Heart right ventricle (tissue), 16 donors: ENCODE measurements around the gene EIF4B. TPM values are rescaled to one million over a fixed set of nuclear protein-coding genes. Genes with fewer than 3 reads are reported as not detected.
"Not testable (repeated sequence)": the region's sequence is repeated elsewhere in the genome, so short reads cannot be mapped to it uniquely, and the experiment has no call there.

Source experiments
- ATAC-seq, 8 donors: fragments of 200-7000 bp; cut with Tn5 transposase; one replicate each; pipeline ENCODE4 v1.9.1; 2020; ENCODE audit warnings: mild to moderate bottlenecking in 8 of 8, moderate library complexity in 8 of 8, moderate number of reproducible peaks in 1 of 8
- DNase-seq, 2 donors: peaks; one replicate each; pipeline ENCODE4 v3.0.0-alpha.2; 2020
- H3K27ac ChIP-seq, 10 donors: fragments of 200-600 bp; sonication (generic) in 2 of 10; one replicate each; pipeline versions ENCODE4 v1.5.0 to v1.8.0; 2020 to 2022; ENCODE audit warnings: mild to moderate bottlenecking in 3 of 10
- H3K27me3 ChIP-seq, 7 donors: fragments of 200-600 bp; one replicate each; pipeline ENCODE4 v1.8.0; 2021 to 2022; ENCODE audit warnings: mild to moderate bottlenecking in 2 of 7
- H3K36me3 ChIP-seq, 9 donors: fragments of 200-600 bp; sonication (generic) in 1 of 9; one replicate each; pipeline versions ENCODE4 v1.5.0 to v1.8.0; 2020 to 2022; ENCODE audit warnings: mild to moderate bottlenecking in 2 of 9
- H3K4me1 ChIP-seq, 9 donors: fragments of 200-600 bp; sonication (generic) in 1 of 9; one replicate each; pipeline versions ENCODE4 v1.5.0 to v1.8.0; 2020 to 2022; ENCODE audit warnings: mild to moderate bottlenecking in 4 of 9
- H3K4me3 ChIP-seq, 10 donors: fragments of 200-600 bp; sonication (generic) in 2 of 10; one replicate each; pipeline versions ENCODE4 v1.5.0 to v1.8.0; 2020 to 2022; ENCODE audit warnings: mild to moderate bottlenecking in 7 of 10, moderate library complexity in 2 of 10
- H3K9me3 ChIP-seq, 11 donors: fragments of 200-600 bp in 10 of 11; sonication (generic) in 2 of 11; one replicate each; pipeline versions ENCODE4 v1.5.0 to v1.8.0; 2013 to 2022; ENCODE audit warnings: mild to moderate bottlenecking in 2 of 11, control low read depth in 1 of 11, moderate library complexity in 1 of 11
- CTCF ChIP-seq, 9 donors: fragments of 200-600 bp; sonication (generic) in 2 of 9; IDR thresholded peaks; one replicate each; pipeline versions ENCODE4 v1.5.0 to v1.8.0; 2021 to 2022; ENCODE audit warnings: antibody characterized with exemption in 9 of 9, mild to moderate bottlenecking in 5 of 9, moderate library complexity in 1 of 9
- WGBS, 2 donors: extraction: QIAGEN DNeasy Blood & Tissue Kit; methylation state at CpG; one replicate each; pipeline ENCODE4 v1.1.7; 2013; ENCODE audit warnings: inconsistent platforms in 1 of 2; 5-methylcytosine and 5-hydroxymethylcytosine counted together
- intact Hi-C, 10 donors: fragments of 100-400 bp; cut with DNase I; formaldehyde crosslinking; loops; one replicate each; pipeline versions ENCODE4 v1.11.1 to v1.14.2; 2022
- polyA plus RNA-seq, 2 donors: library from polyadenylated mRNA; stranded (reverse); fragments of 200-250 nt; gene quantifications; one replicate each; pipeline ENCODE4 v1.2.3, GENCODE V29; 2013
- total RNA-seq, 10 donors: library from RNA; stranded (reverse); fragmentation: NEBNext Ultra II Directional in 3 of 10; extraction: Animal tissue kit (Norgen Biotek cat#: 25700) in 3 of 10; gene quantifications; one replicate each; pipeline versions ENCODE4 v1.2.1 to v1.2.4, GENCODE V29; 2021 to 2023
- donor health status: Arrhythmogenic right ventricular cardiomyopathy.
- donor health status: ischemic (EF 13 %, LVEDD 7.1; RV severe dilation, severe dysfunction).
- donor health status: healthy with polysubstance abuse.
- donor health status: DM: no; HTN: yes; CAD: no.
- donor health status: DM: no; HTN: no; CAD: no.
- donor health status: ischemic (EF 25% LVEDD 6.9; RV normal size, moderate dysfunction).
- donor health status: ischemic (EF 25% LVEDD 5.7; RV mildly dilated, moderate dysfunction).
- donor health status: healthy.
- donor health status: DM: yes; HTN: yes; CAD: no.
- donor health status: Ischemic cardiomyopathy.
- donor health status: ischemic (EF 35%, LVEDD 5.7; RV mildly dilated, moderate dysfunction).
- donor health status: nonischemic (EF 11% LVEDD 7.7; RV severe dilation, severe dysfunction).
- donor health status: DM: yes; HTN: yes; CAD: no.
- donor health status: PGD.
- donor health status: ischemic (EF 29% LVEDD 5.4; RV normal size, mild dysfunction).
- donor health status: nonischemic (EF 23%, LVEDD 6.1; RV moderate dilation, normal function).

EIF4B gene
- total and polyA plus RNA-seq, 12 donors: 53.2 to 477 (median 423) TPM

- Histone ChIP-seq H3K27ac (peak overlapping the region in 6 of 10 donors; percentile 82 to 96 (median 91)), H3K9me3 (no peaks in the 10 kb centered on the region), H3K4me1 (peaks cover 8 to 66% (median 55%) of the 10 kb centered on the region in 9 donors), H3K27me3 (no peaks in the 10 kb centered on the region), H3K4me3 (peak overlapping the region; percentile 66 to 98 (median 90)), H3K36me3 (peaks cover 0 to 37% (median 0%) of the 10 kb centered on the region in 9 donors)
- intact Hi-C loops: loop anchor here in 2 of 10 donors (5.0 kb wide), 1 partner anchor 40 kb away; no protein-coding TSS in a partner anchor
- ATAC-seq: no peak
- no peak for DNase-seq
- no peak for TF ChIP-seq CTCF (IDR thresholded peaks at IDR 0.05)
- 33 to 34% methylated on average over 4 of the region's 4 CpGs for WGBS, 2 donors
Observed at GRCh38 chr12:53007343-53007742, 1.1 kb downstream of the EIF4B start.

GRCh38 chr12:53008760-53009159, 2.5 kb downstream of the EIF4B start:
- not testable (repeated sequence) for H3K9me3 ChIP-seq, H3K4me3 ChIP-seq, H3K27ac ChIP-seq, H3K27me3 ChIP-seq, ATAC-seq, DNase-seq
- peaks cover 0 to 40% (median 0%) of the 10 kb centered on the region in 9 donors for H3K36me3 ChIP-seq
- peaks cover 8 to 74% (median 55%) of the 10 kb centered on the region in 9 donors for H3K4me1 ChIP-seq
- intact Hi-C loops: loop anchor here in 2 of 10 donors (5.0 kb wide), 1 partner anchor 39 kb away; no protein-coding TSS in a partner anchor
- WGBS, 2 donors: 90 to 93% methylated on average over 15 of the region's 15 CpGs

GRCh38 chr12:53010955-53011354, 4.7 kb downstream of the EIF4B start:
- Histone ChIP-seq H3K4me3 (no peak overlapping the region), H3K4me1 (peaks cover 8 to 63% (median 45%) of the 10 kb centered on the region in 9 donors), H3K9me3 (no peaks in the 10 kb centered on the region), H3K27ac (no peak overlapping the region), H3K27me3 (no peaks in the 10 kb centered on the region), H3K36me3 (peaks cover 0 to 43% (median 0%) of the 10 kb centered on the region in 9 donors)
- WGBS, 2 donors: 81 to 84% methylated on average over 2 of the region's 2 CpGs
- intact Hi-C loops: no loop called here
- DNase-seq: no peak
- no peak for TF ChIP-seq CTCF (IDR thresholded peaks at IDR 0.05)
- ATAC-seq: no peak

- DNase-seq (no peak), ATAC-seq (no peak)
- Histone ChIP-seq H3K4me1 (peaks cover 8 to 62% (median 45%) of the 10 kb centered on the region in 9 donors), H3K4me3 (no peak overlapping the region), H3K27ac (no peak overlapping the region), H3K9me3 (no peaks in the 10 kb centered on the region), H3K27me3 (no peaks in the 10 kb centered on the region), H3K36me3 (peaks cover 0 to 52% (median 3%) of the 10 kb centered on the region in 9 donors)
- TF ChIP-seq CTCF (IDR thresholded peaks at IDR 0.05): no peak
- WGBS, 2 donors: 81 to 84% methylated on average over 3 of the region's 3 CpGs
- intact Hi-C loops: no loop called here
Observed at GRCh38 chr12:53011889-53012288, 5.6 kb downstream of the EIF4B start.

GRCh38 chr12:53012928-53013327, 6.7 kb downstream of the EIF4B start:
- H3K36me3 ChIP-seq: peaks cover 0 to 63% (median 12%) of the 10 kb centered on the region in 9 donors
- 86 to 90% methylated on average over 3 of the region's 3 CpGs for WGBS, 2 donors
- DNase-seq: no peak
- TF ChIP-seq CTCF (IDR thresholded peaks at IDR 0.05): no peak
- no peak overlapping the region for H3K27ac ChIP-seq
- no peak for ATAC-seq
- intact Hi-C loops: no loop called here
- H3K4me1 ChIP-seq: peaks cover 0 to 52% (median 34%) of the 10 kb centered on the region in 9 donors
- no peaks in the 10 kb centered on the region for H3K27me3 ChIP-seq
- H3K9me3 ChIP-seq: no peaks in the 10 kb centered on the region
- H3K4me3 ChIP-seq: no peak overlapping the region
